Ureter (tissue), 1 donor: Measurements from ENCODE around the gene MIEF1. TPM values are rescaled to one million over a fixed set of nuclear protein-coding genes. Genes with fewer than 3 reads are reported as not detected.

Source experiments
- DNase-seq: peaks from one replicate; pipeline ENCODE4 v3.0.0-alpha.2; 2020; ENCODE audit warnings: low spot score
- total RNA-seq: library from RNA; stranded (reverse); gene quantifications from one replicate; pipeline ENCODE4 v1.2.4, GENCODE V29; 2023
- donor health status: DM: yes; HTN: yes; CAD: no.

Gene MIEF1
- total RNA-seq, 1 donor from 2014 or later: 30.1 TPM

DNA sequence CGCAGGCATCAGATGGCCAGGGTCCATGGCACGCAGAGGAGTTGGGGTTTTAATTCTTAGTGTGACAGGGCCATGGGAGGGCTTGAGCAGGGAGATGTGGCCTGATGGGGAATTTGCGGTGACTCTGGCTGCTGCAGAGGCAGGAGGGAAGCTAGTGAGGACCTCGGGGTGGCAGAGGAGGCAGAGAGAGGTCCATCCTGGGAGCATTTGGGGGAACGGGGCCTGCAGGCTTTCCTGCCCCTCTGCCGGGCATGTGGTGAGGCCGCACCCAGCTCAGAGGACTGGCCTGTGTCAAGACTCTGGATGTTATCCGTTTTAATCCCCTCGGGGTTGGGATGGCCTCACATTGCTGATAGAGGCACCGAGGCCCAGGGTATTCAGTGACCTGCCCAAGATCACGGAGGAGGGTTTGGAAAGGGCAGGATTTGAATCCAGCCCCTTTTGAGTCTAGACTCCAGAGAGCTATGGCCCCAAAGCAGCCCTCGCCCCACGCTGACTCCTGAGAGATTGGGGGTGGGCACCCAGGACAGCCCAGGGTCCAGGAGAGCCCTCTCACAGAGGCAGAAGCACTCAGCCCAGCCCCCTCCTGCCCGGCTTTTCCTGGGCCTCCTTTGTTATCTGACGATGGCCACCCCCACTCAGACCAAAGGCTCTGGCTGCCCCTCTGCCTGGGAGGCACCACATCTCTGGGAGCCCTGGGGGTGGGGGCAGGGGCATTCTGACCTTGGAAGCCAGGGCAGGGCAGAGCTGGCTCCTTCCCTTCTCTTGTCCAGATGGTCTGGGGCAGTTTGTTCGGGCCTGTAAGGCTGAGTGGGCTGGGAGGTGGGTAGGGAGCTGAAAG lies 31.4 kb upstream of the MIEF1 start:
- no peak for DNase-seq

DNA sequence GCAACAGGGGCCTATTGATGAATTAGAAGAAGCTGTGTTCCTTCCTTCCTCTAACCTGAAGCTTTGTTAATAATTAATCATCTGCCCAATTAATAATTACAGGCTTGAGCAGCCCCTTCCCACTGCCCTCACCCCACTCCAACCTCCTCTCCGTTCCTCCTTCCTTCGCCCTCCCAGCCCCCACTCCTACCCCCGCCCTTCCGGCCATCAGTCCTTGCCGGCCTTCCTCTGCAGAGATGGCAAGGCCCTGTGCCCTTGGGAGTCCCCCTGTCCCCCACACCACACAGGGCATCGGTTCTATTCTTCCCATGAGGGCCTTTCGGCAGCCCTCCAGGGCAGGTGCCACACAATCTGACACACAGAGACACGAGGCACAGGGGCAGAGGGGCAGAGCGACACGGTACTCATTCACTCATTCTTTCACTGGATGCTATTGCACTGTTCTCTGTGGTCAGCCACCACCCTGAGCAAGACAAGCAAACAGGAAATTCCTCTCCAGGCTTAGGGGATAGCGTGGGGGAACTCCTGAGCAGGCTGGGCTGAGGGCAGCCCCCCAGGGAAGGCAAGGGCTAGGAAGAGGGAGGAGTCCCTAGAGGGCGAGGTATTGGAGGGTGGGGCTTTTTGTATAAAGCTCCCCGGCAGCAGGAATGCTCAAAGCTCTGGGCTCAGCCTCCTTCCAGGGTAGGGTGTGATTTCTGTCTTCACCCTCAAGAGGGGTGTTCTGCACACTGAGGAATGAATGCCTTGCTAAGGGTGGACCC lies 30.5 kb upstream of the MIEF1 start:
- peak; percentile 63 for DNase-seq

DNA sequence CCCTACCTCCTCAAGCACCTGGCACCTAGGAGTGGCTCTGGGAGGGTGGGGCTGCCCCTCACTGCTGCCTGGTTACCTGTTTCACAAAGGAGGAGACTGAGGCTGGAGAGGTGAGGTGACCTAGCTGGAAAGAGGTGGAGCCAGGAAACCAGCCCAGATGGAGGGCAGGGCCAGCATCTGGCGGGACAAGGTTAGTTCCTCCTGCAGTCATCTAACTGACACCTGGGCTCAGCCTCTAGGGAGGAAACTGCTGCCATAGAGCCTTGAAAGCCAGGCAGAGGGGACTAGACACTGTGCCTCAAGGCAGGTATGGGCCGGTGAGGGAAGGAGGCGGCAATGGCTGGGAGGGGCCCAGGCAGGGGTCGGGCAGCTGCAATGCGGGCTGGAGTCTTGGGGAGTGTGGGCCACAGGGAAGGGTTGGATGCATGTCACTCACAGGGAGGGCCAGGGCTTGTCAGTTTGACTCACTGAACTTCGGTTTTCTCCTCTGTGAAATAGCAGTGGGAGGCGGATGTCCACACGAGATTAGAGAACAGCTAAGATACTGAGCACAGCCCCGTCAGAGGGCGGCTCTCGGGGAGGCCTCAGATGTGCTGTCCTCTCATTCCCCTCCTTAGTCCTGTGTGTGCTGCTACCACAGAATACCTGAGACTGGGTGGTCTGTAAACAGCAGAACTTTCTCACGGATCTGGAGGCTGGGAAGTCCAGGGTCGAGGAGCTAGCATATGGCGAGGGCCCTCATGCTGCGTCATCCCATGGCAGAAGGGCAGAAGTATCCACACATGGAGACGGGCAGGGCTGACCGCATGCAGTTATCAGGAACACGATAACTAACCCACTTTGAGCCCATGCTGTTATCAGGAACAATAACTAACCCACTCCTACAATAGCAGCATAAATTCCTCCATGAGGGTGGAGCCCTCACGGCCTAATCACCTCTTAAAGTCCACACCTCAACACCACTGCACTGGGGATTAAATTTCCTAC lies 29.2 kb upstream of the MIEF1 start:
- peak; percentile 70 for DNase-seq

DNA sequence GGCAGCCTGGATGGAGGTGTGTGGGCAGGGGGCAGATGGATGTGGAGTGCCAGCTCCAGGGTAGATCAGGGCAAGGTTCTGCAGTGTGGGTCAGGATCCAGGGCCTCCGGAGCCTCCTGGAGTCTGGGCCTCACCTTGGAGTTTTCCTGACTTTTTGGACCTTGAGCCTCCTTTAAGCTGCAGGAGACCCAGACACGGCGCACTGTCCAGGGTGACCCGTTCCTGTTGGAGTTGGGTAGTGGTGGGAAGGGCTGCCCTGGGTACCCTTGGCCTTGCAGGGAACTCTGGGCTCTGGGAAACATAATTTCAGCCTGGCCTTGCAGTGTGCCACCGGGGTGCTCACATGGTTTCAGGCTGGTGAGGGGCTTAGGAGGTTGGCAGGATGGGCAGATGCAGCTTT lies 28.2 kb upstream of the MIEF1 start:
- DNase-seq: no peak

DNA sequence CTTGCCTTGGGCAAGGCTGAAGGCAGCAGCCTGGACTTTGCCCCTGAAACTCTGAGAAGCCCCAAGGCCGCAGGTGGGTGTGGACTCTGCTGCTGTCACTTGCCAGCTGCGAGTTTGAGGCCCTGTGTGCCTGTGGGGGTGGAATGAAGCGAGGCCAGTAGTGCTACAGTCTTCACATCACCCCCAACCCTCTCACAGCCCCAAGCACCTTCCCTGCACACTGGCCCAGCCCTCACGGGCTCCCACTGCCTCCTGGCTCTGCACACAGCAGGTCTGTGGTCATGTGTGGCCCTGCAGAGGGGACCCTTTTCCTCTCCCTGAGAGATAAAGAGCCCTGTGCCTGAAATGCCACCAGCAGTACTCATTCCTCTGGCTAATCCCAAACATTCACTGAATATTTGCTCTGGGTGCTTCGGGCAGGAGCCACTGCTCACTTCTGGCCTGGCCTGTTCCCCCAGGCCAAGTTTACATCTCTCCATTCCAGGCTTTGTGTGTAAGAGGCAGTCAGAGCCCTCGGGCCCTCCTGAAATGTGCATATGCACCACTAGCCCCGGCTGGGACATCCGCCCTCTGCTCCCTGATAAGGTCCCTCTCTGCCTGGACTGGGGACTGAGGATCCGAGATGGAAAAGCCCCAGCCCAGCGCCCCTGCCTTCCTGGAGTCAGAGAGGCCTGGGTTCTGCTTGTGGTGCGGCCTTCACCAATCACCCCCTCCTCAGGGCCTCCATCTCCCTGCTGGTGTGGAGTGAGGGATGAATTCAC lies 27.6 kb upstream of the MIEF1 start:
- no peak for DNase-seq

DNA sequence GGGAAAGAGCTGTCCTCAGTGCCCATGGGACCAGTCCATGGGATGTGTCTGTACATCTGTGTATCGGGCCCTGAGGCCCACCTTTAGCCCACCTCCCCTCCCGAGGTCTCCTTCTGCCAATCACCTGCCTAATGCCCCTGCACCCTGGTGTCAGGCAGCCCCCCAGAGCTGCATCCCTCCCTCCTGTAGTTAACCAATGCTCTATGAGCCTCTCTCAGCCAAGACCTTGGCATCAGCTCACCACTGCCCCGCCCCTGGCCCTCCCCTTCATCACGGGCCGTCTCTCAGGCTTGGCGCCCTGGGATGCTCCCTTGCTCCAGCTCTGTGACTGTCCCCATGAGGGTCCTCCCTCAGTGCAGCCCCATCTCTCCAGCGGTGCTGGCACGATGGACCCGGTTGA lies 26.8 kb upstream of the MIEF1 start:
- DNase-seq: no peak

DNA sequence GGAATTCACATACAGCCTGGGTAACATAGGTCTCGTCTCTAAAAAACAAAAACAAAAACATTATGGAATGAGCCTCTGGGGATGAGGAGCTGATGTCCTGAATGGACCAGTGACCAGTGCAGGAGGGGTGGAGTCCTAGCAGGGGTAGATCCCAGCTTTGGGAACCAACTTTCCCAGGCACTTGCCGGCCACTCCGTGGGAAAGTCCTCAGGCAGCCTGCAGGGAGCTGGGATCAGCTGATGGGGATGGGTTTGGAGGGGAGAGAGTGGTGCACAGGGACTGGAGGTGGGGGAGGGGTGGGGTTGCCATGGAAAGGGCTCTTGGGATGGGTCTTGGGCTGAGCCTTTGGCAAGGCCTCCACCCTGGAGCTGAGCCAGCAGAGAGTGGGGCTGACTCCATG lies 26.2 kb upstream of the MIEF1 start:
- DNase-seq: no peak

DNA sequence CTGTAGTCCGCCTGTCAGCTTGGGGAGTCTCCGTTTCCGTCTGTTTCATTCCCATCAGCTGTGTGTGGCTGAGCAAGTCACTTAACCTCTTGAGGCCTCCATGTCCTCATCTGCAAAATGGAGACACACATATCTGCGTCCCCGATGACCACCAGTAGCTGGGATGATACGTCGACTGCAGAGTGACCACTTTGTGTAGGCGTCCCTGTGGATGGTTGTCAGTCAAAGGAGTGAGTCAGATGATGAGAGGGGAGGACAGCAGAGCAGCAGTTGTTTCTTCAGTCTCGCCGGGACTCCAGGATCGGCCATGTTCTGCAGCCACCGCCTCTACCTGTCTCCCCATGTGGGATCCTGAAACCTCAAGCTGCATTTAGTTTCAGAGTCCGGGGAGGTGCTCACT lies 25.4 kb upstream of the MIEF1 start:
- DNase-seq: no peak

DNA sequence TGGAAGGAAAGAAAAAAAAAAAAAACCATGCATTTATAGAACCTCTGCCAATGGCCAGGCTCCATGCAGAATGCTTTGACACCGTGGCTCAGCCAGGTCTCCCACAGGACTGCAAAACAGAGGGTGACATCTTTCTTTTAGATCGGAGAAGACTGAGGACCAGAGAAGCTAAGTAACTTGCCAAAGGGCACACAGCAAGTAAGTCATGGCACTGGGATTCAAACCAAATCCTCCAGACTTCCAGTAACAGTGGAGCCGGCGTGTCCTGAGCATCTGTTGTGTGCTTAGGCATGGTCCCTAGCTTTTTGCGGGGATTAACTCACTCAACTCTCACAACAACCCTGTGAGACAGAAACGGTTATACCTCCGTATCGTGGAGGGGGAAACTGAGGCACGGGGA lies 24.5 kb upstream of the MIEF1 start:
- no peak for DNase-seq

DNA sequence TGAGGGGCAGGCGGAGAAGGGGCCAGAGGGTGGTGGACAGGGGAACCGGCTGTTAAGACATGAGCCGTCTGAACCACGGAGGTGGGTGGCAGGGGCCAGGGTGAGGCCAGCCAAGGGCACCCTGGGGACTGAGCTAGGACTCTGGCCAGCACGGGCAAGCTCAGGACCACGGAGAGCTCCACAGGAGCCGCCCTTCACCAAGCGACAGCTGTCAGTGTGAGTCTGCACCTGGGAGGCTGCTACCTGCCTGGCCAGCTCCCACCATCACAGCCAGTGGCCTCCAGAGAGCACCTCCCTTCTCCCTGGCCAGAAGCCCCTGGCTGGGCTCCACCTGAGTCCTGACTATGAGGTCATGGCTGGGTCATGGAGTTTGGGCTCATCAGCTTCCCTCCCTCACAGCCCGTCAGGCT lies 23.6 kb upstream of the MIEF1 start:
- no peak for DNase-seq

DNA sequence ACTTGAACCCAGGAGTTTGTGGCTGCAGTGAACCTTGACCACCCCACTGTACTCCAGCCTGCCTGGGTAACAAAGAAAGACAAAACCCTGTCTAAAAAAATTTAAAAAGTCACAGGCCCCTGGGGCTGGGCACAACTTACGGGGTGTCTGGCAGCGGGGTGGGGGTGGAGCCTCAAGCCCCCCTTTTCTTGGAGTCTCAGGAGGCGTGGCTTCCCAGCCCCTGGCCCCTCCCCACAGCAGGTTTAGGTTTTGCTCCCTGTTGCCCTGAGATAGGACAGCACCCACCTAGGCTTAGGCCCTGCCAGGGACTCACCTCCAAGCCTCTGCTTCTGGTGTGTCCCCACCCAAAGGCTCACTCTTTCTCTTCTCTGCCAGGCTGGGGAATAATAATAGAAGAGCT lies 22.8 kb upstream of the MIEF1 start:
- no peak for DNase-seq

DNA sequence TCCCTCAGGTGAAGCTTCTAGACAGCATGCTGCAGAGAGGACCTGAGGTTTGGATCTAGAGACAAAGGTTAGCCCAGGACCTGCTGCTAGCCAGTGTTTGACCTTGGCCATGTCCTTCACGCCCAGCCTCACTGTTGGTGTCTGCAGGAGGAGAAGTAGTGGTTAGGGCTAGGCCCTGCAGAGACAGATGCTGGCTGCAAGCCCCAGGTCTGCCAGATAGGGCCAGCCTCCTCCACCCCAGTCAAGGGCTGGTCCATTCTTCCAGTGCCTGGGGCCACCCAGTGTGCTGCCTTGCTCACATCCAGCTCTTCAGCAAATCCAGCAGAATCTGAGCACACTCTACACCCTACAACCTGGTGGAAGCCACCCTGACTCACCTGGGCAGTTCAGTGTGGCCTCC lies 21.5 kb upstream of the MIEF1 start:
- DNase-seq: no peak

DNA sequence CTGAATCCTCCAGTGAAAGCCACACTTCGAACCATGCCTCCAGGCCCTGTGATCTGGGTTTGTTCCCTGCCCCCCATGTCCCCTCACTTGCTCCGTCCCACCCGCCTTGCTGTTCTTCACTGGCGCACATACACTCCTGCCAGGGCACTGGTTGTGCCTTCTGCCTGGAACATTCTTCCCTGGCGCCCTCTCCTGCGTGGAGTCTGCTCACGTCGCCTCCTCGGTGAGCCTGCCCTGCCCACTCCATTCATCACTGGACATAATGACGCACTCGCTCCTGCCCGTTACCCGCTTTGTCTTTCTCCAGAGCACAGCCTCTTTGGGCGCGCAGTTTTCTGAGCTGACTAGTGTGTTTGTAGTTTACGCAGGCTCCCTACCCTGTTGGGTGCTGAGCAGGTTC lies 21.0 kb upstream of the MIEF1 start:
- no peak for DNase-seq

DNA sequence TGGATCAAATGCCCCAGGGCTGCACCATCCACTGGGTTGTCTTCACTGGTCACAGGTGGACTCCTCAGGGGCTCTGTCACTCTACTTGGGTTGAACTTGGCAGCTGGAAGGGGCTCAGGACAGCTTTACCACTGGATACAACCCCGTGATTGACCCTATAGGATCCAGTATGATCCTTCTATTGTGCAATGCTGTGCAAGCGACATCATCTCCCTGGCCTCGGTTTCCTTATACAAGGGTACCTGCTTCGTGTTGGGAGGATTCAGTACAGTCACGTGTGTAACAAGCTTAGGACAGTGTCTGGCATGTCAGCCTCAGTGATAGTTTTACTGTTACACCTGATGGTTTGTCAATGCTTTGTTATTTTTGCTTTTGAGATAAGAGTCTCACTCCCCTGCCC lies 20.5 kb upstream of the MIEF1 start:
- no peak for DNase-seq

DNA sequence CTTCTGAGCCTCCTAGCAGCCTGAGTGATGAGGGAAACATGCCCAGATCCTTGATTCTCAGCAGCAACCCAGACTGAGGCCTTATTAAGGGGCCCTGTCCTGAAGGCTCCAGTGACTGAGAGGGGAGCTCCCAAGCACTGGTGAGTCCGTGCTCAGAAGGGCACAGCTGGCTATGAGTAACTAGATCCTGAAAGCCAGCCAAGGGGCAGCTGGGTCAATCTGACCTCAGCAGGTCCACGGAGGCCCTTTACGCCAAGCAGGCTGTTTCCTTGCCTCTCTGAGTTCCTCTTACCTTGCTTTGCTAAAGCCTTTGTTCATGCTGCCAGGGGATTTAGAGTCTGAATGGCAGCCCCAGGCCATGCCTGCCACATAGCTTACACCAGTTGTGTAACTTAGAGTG lies 19.3 kb upstream of the MIEF1 start:
- DNase-seq: no peak

DNA sequence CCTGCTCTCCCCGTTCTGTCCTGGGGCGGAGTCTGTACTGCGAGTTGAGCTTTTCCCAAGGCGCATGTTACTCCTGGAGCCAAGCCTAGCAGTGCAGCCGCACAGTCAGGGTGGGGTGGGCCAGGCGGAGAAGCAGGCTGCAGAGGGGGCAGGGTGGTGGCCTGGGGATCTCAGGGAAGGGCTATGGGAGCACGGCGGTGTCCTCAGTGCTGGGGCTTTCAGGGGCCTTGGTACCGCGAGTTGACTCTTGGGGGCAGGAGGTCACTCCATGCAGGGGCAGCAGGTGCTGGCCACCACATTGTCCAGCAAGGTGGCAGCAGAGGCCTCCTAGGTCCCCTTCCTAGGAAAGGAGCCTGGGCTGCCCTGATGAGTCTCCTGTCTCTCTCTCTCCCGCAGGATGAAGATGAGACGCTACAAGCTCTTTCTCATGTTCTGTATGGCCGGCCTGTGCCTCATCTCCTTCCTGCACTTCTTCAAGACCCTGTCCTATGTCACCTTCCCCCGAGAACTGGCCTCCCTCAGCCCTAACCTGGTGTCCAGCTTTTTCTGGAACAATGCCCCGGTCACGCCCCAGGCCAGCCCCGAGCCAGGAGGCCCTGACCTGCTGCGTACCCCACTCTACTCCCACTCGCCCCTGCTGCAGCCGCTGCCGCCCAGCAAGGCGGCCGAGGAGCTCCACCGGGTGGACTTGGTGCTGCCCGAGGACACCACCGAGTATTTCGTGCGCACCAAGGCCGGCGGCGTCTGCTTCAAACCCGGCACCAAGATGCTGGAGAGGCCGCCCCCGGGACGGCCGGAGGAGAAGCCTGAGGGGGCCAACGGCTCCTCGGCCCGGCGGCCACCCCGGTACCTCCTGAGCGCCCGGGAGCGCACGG lies 14.9 kb upstream of the MIEF1 start:
- DNase-seq: no peak

DNA sequence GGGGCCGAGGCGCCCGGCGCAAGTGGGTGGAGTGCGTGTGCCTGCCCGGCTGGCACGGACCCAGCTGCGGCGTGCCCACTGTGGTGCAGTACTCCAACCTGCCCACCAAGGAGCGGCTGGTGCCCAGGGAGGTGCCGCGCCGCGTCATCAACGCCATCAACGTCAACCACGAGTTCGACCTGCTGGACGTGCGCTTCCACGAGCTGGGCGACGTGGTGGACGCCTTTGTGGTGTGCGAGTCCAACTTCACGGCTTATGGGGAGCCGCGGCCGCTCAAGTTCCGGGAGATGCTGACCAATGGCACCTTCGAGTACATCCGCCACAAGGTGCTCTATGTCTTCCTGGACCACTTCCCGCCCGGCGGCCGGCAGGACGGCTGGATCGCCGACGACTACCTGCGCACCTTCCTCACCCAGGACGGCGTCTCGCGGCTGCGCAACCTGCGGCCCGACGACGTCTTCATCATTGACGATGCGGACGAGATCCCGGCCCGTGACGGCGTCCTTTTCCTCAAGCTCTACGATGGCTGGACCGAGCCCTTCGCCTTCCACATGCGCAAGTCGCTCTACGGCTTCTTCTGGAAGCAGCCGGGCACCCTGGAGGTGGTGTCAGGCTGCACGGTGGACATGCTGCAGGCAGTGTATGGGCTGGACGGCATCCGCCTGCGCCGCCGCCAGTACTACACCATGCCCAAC lies 14.1 kb upstream of the MIEF1 start:
- no peak for DNase-seq

DNA sequence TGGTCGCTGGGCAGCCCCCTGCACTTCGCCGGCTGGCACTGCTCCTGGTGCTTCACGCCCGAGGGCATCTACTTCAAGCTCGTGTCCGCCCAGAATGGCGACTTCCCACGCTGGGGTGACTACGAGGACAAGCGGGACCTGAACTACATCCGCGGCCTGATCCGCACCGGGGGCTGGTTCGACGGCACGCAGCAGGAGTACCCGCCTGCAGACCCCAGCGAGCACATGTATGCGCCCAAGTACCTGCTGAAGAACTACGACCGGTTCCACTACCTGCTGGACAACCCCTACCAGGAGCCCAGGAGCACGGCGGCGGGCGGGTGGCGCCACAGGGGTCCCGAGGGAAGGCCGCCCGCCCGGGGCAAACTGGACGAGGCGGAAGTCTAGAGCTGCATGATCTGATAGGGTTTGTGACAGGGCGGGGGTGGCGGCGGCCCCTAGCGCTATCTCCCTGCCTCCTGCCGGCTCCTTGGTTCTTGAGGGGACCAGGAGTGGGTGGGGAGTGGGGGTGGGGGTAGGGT lies 13.5 kb upstream of the MIEF1 start:
- DNase-seq: no peak
